RWPE1 (cell line): ENCODE measurements around the gene CARS2.
A peak's percentile ranks its signal among the peaks of the same experiment; 100 is the strongest.

Experiments
- CTCF ChIA-PET: fragments of 350-600 bp; sonication (Branson Sonifier 250); formaldehyde crosslinking; extraction: SDS; loops from one replicate; lab custom pipeline; 2021; lab: Yijun Ruan, JAX
- POLR2A ChIA-PET: fragments of 400-600 bp; formaldehyde crosslinking; extraction: SDS; loops from one replicate; lab custom pipeline; 2020; ENCODE audit warnings: antibody characterized with exemption; ENCODE audit not compliant: low non-redundant PET; lab: Yijun Ruan, JAX
- DNase-seq: peaks from one replicate; pipeline ENCODE4 v3.0.0; 2012; ENCODE audit warnings: low spot score
- H3K27ac ChIP-seq: fragments of 450-650 bp; 2 replicates; pipeline ENCODE4 v1.5.1; 2017
- CTCF ChIP-seq: fragments of 450-650 bp; conservative IDR thresholded peaks from 2 replicates; pipeline ENCODE4 v1.5.1; 2017; ENCODE audit warnings: low read depth, mild to moderate bottlenecking

Gene CARS2

GRCh38 chr13:110683921-110684320 lies 22.0 kb downstream of the CARS2 start:
- no peak for TF ChIP-seq CTCF
- DNase-seq = no peak
- CTCF ChIA-PET = no interaction called here
- no peak overlapping the region for H3K27ac ChIP-seq
- POLR2A ChIA-PET = no interaction called here

- TF ChIP-seq CTCF = no peak
- no peak for DNase-seq
- CTCF ChIA-PET = interaction anchor here (0.6 kb wide), 1 partner anchor 87 kb away, joined by 5 read pairs; no protein-coding TSS in a partner anchor
- POLR2A ChIA-PET = no interaction called here
- no peak overlapping the region for H3K27ac ChIP-seq
Measured at GRCh38 chr13:110683203-110683883, 22.6 kb downstream of the CARS2 start.

GRCh38 chr13:110682746-110683145 lies 23.2 kb downstream of the CARS2 start:
- POLR2A ChIA-PET = no interaction called here
- TF ChIP-seq CTCF = no peak
- CTCF ChIA-PET = interaction anchor here (0.6 kb wide), 1 partner anchor 87 kb away, joined by 5 read pairs; no protein-coding TSS in a partner anchor
- no peak for DNase-seq
- H3K27ac ChIP-seq = no peak overlapping the region

GRCh38 chr13:110681868-110682550 lies 23.9 kb downstream of the CARS2 start:
- no peak for DNase-seq
- POLR2A ChIA-PET = no interaction called here
- TF ChIP-seq CTCF = no peak
- CTCF ChIA-PET = no interaction called here
- no peak overlapping the region for H3K27ac ChIP-seq

GRCh38 chr13:110680852-110681251 lies 25.1 kb downstream of the CARS2 start:
- ChIA-PET POLR2A (interaction anchor here (0.9 kb wide), 1 partner anchor 34 kb away, joined by 3 read pairs; no protein-coding TSS in a partner anchor), CTCF (interaction anchor here (0.6 to 0.9 kb wide), 2 partner anchors 12 to 43 kb away, joined by 3 read pairs; no protein-coding TSS in a partner anchor)
- peak; percentile 23 for DNase-seq
- H3K27ac ChIP-seq = no peak overlapping the region
- TF ChIP-seq CTCF = 0 out of 2 replicates have a peak, but pooled peaks have one; percentile 20

GRCh38 chr13:110677731-110678545 lies 28.0 kb downstream of the CARS2 start:
- no peak for DNase-seq
- CTCF ChIA-PET = no interaction called here
- POLR2A ChIA-PET = no interaction called here
- no peak for TF ChIP-seq CTCF
- H3K27ac ChIP-seq = no peak overlapping the region
